Colon (tissue), 2 donors: Measurements from ENCODE around the gene GATAD2B.
"Not testable (repeated sequence)": the region's sequence is repeated elsewhere in the genome, so short reads cannot be mapped to it uniquely, and the experiment has no call there.

Source experiments
- FAIRE-seq: peaks from 2 replicates; lab custom pipeline; 2012; peaks lifted over from hg19 to GRCh38; lab: Jason Lieb, UNC
- donor health status: control.
- donor health status: control.

Gene GATAD2B

GRCh38 chr1:153833968-153834367, 88.8 kb downstream of the GATAD2B start:
- not testable (repeated sequence) for FAIRE-seq

GRCh38 chr1:153833171-153833570, 89.6 kb downstream of the GATAD2B start:
- FAIRE-seq, result no peak

- FAIRE-seq, result no peak
These were observed 90.5 kb downstream of the GATAD2B start for GRCh38 chr1:153832293-153832692.

- no peak for FAIRE-seq
These were observed 91.7 kb downstream of the GATAD2B start for GRCh38 chr1:153831026-153831425.

- FAIRE-seq, result no peak
These were observed 95.4 kb downstream of the GATAD2B start for GRCh38 chr1:153827168-153827964.

GRCh38 chr1:153818876-153819275, 103.9 kb downstream of the GATAD2B start:
- no peak for FAIRE-seq

- no peak for FAIRE-seq
These were observed 106.4 kb downstream of the GATAD2B start for GRCh38 chr1:153816283-153816889.

- no peak for FAIRE-seq
These were observed 116.7 kb downstream of the GATAD2B start for GRCh38 chr1:153805886-153806719.

GRCh38 chr1:153805042-153805745, 117.6 kb downstream of the GATAD2B start:
- no peak for FAIRE-seq

- no peak for FAIRE-seq
These were observed 118.7 kb downstream of the GATAD2B start for GRCh38 chr1:153804112-153804511.

GRCh38 chr1:153803470-153804056, 119.2 kb downstream of the GATAD2B start:
- FAIRE-seq, result no peak

GRCh38 chr1:153801786-153802697, 120.7 kb downstream of the GATAD2B start:
- FAIRE-seq, result no peak

GRCh38 chr1:153801028-153801625, 121.6 kb downstream of the GATAD2B start:
- no peak for FAIRE-seq

GRCh38 chr1:153800516-153800915, 122.3 kb downstream of the GATAD2B start:
- no peak for FAIRE-seq

- no peak for FAIRE-seq
These were observed 123.0 kb downstream of the GATAD2B start for GRCh38 chr1:153799566-153800465.

- no peak for FAIRE-seq
These were observed 123.8 kb downstream of the GATAD2B start for GRCh38 chr1:153799016-153799415.

GRCh38 chr1:153798468-153798780, 124.3 kb downstream of the GATAD2B start:
- no peak for FAIRE-seq

- no peak for FAIRE-seq
These were observed 125.7 kb downstream of the GATAD2B start for GRCh38 chr1:153796786-153797659.
